HFF-Myc (cell line): Measurements from ENCODE around the gene LSP1.

Experiments
- DNase-seq: peaks from one replicate; pipeline ENCODE4 v3.0.0-alpha.2; 2011; ENCODE audit warnings: low read depth; ENCODE audit errors: extremely low read depth
- H3K4me3 ChIP-seq: replicated peaks from 2 replicates; pipeline ENCODE4 v1.5.1; 2011; ENCODE audit warnings: low read depth, mild to moderate bottlenecking, control low read depth, low read length
- CTCF ChIP-seq: IDR thresholded peaks from 2 replicates; pipeline ENCODE4 v1.5.1; 2012; ENCODE audit warnings: mild to moderate bottlenecking, low read depth, low read length, control low read depth; ENCODE audit errors: missing control alignments

Gene LSP1

GRCh38 chr11:1819074-1819473, 33.8 kb upstream of the LSP1 start:
- TF ChIP-seq CTCF, result no peak
- DNase-seq, result no peak
- no peak overlapping the region for H3K4me3 ChIP-seq

GRCh38 chr11:1820463-1821325, 32.2 kb upstream of the LSP1 start:
- no peak for TF ChIP-seq CTCF
- no peak for DNase-seq

GRCh38 chr11:1821562-1821961, 31.3 kb upstream of the LSP1 start:
- no peak overlapping the region for H3K4me3 ChIP-seq
- TF ChIP-seq CTCF, result no peak
- no peak for DNase-seq

More at GRCh38 chr11:1820463-1821325, 32.2 kb upstream of the LSP1 start:
- H3K4me3 ChIP-seq, result no peak overlapping the region

GRCh38 chr11:1822648-1823375, 30.1 kb upstream of the LSP1 start:
- TF ChIP-seq CTCF, result no peak
- no peak for DNase-seq
- H3K4me3 ChIP-seq, result no peak overlapping the region

GRCh38 chr11:1823376-1824220, 29.3 kb upstream of the LSP1 start:
- no peak for TF ChIP-seq CTCF
- DNase-seq, result no peak
- no peak overlapping the region for H3K4me3 ChIP-seq

GRCh38 chr11:1824221-1825038, 28.5 kb upstream of the LSP1 start:
- H3K4me3 ChIP-seq, result no peak overlapping the region
- TF ChIP-seq CTCF, result no peak

More at GRCh38 chr11:1824221-1825038, 28.5 kb upstream of the LSP1 start:
- DNase-seq, result no peak
